Fibroblast of lung (primary cell): ENCODE results near the gene ANP32B.

Source experiments
- CTCF ChIP-seq, 2 donors: IDR thresholded peaks in 1 of 2; conservative IDR thresholded peaks in 1 of 2; 1 replicate in 1 of 2; 2 replicates in 1 of 2; pipeline ENCODE4 v1.5.1; 2011 to 2012; ENCODE audit warnings: low read length in 2 of 2, control low read depth in 1 of 2, inconsistent platforms in 1 of 2, low read depth in 1 of 2, mild to moderate bottlenecking in 1 of 2
- EZH2 ChIP-seq: IDR thresholded peaks from 2 replicates; pipeline ENCODE4 v1.5.1; 2012; ENCODE audit warnings: low read length, control low read depth, mild to moderate bottlenecking; ENCODE audit errors: missing control alignments

- TF ChIP-seq CTCF (conservative IDR thresholded peaks at IDR 0.05 in 1 of 2, IDR thresholded peaks at IDR 0.05 in 1 of 2; ENCODE audit: low read depth in 1 of 2, low read length in 2 of 2) (peak in 1 of 2 donors; percentile 11), EZH2 (no peak)
These were observed 73.4 kb downstream of the ANP32B start, which contains the start of gene NANS for GRCh38 chr9:98056269-98057137.
